WTC11 (cell line): ENCODE data around the gene MLXIP. TPM values are rescaled to one million over a fixed set of nuclear protein-coding genes. Genes with fewer than 3 reads are reported as not detected.

Experiments used
- ATAC-seq: fragments of 200-7000 bp; cut with Tn5 transposase; 2 replicates; pipeline ENCODE4 v1.10.0; 2021; ENCODE audit warnings: mild to moderate bottlenecking, moderate library complexity
- CTCF ChIA-PET: fragments of 300-600 bp; sonication (Branson Sonifier 250); formaldehyde crosslinking; loops from one replicate; lab custom pipeline; 2021; ENCODE audit warnings: antibody characterized with exemption; lab: Charles Lee
- POLR2A ChIA-PET: fragments of 350-600 bp; sonication (Branson Sonifier 250); formaldehyde crosslinking; loops from one replicate; lab custom pipeline; 2021; ENCODE audit warnings: antibody characterized with exemption; lab: Charles Lee
- DNase-seq: peaks from one replicate; pipeline ENCODE4 v3.0.0; 2021; ENCODE audit warnings: low spot score
- H3K27ac Mint-ChIP-seq: 2 replicates; pipeline ENCODE4 v1.8.0; 2021; ENCODE audit warnings: mixed read lengths
- H3K27me3 Mint-ChIP-seq: 2 replicates; pipeline ENCODE4 v1.8.0; 2021; ENCODE audit warnings: low read depth, mild to moderate bottlenecking, moderate library complexity, mixed read lengths
- H3K36me3 Mint-ChIP-seq: 2 replicates; pipeline ENCODE4 v1.8.0; 2021; ENCODE audit warnings: mixed read lengths
- H3K4me1 Mint-ChIP-seq: 2 replicates; pipeline ENCODE4 v1.8.0; 2022; ENCODE audit warnings: mixed read lengths
- H3K4me3 Mint-ChIP-seq: 2 replicates; pipeline ENCODE4 v1.8.0; 2021; ENCODE audit warnings: mild to moderate bottlenecking, moderate library complexity, mixed read lengths
- H3K9me3 Mint-ChIP-seq: 2 replicates; pipeline ENCODE4 v1.8.0; 2021; ENCODE audit warnings: mixed read lengths
- ATF1 ChIP-seq: sonication (generic); formaldehyde crosslinking; IDR thresholded peaks from 2 replicates; pipeline ENCODE4 v1.8.1; 2023; ENCODE audit warnings: mild to moderate bottlenecking, moderate library complexity, missing genetic modification reagents
- ELF4 ChIP-seq: sonication (generic); formaldehyde crosslinking; IDR thresholded peaks from 2 replicates; pipeline ENCODE4 v1.8.1; 2022; ENCODE audit warnings: low read depth, mild to moderate bottlenecking, moderate library complexity, missing genetic modification reagents
- ETV6 ChIP-seq: sonication (generic); formaldehyde crosslinking; IDR thresholded peaks from 2 replicates; pipeline ENCODE4 v1.8.1; 2022; ENCODE audit warnings: mild to moderate bottlenecking, missing genetic modification reagents
- HMGA2 ChIP-seq: fragments of 250-450 bp; sonication (Bioruptor Pico); IDR thresholded peaks from 2 replicates; pipeline ENCODE4 v1.4.0; 2021; ENCODE audit warnings: mild to moderate bottlenecking, moderate library complexity
- NFE2L1 ChIP-seq: sonication (generic); formaldehyde crosslinking; IDR thresholded peaks from 2 replicates; pipeline ENCODE4 v1.8.1; 2023; ENCODE audit warnings: missing genetic modification reagents
- OVOL2 ChIP-seq: fragments of 250-450 bp; sonication (Bioruptor Pico); IDR thresholded peaks from 2 replicates; pipeline ENCODE4 v1.9.0; 2021; ENCODE audit warnings: mild to moderate bottlenecking, borderline replicate concordance
- SP1 ChIP-seq: sonication (generic); formaldehyde crosslinking; conservative IDR thresholded peaks from 2 replicates; pipeline ENCODE4 v1.8.1; 2022; ENCODE audit warnings: missing genetic modification reagents
- ZNF671 ChIP-seq: fragments of 250-450 bp; sonication (Bioruptor Pico); IDR thresholded peaks from 2 replicates; pipeline ENCODE4 v1.8.0; 2021; ENCODE audit warnings: mild to moderate bottlenecking
- total RNA-seq: library from RNA; stranded (reverse); gene quantifications from 3 replicates; pipeline ENCODE4 v1.2.3, GENCODE V29; 2021
- TF ChIP-seq, protein P1 (sequence below): sonication (generic); formaldehyde crosslinking; conservative IDR thresholded peaks from 2 replicates; pipeline ENCODE4 v1.8.1; 2023; ENCODE audit warnings: mild to moderate bottlenecking, low read depth, missing genetic modification reagents, moderate library complexity
- TF ChIP-seq, protein P2 (sequence below): sonication (generic); formaldehyde crosslinking; IDR thresholded peaks from 2 replicates; pipeline ENCODE4 v1.8.0; 2022; ENCODE audit warnings: mild to moderate bottlenecking, missing genetic modification reagents
- TF ChIP-seq, protein P3 (sequence below): fragments of 250-450 bp; sonication (Bioruptor Pico); IDR thresholded peaks from 2 replicates; pipeline ENCODE4 v1.9.0; 2021; ENCODE audit warnings: mild to moderate bottlenecking
- TF ChIP-seq, protein P4 (sequence below): sonication (generic); formaldehyde crosslinking; IDR thresholded peaks from 2 replicates; pipeline ENCODE4 v1.8.0; 2023; ENCODE audit warnings: missing genetic modification reagents, mild to moderate bottlenecking, borderline replicate concordance

The MLXIP gene
- total RNA-seq, 1 experiment from 2014 or later: 49.4 TPM

DNA sequence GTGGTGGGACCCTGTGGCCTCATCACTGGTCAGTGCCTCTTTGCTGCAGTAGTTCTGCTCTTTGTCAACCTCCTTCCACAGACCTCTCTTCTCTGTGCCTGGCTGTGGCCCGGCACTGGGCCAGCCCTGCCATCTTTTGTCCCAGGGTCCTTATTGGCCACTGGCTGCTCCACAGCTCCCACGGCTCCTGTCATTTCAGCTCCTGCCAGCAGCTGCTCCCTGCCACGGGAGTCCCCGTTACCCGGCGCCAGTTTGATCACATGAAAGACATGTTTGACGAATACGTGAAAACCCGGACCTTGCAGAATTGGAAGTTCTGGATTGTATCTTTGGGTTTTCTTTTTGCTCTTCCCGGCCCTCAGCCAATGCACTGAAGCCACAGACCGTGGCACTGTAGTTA, 60.1 kb downstream of the MLXIP start (continued):
- TF ChIP-seq ATF1 (CRISPR knock-in tag): no peak
- TF ChIP-seq, protein P1, sequence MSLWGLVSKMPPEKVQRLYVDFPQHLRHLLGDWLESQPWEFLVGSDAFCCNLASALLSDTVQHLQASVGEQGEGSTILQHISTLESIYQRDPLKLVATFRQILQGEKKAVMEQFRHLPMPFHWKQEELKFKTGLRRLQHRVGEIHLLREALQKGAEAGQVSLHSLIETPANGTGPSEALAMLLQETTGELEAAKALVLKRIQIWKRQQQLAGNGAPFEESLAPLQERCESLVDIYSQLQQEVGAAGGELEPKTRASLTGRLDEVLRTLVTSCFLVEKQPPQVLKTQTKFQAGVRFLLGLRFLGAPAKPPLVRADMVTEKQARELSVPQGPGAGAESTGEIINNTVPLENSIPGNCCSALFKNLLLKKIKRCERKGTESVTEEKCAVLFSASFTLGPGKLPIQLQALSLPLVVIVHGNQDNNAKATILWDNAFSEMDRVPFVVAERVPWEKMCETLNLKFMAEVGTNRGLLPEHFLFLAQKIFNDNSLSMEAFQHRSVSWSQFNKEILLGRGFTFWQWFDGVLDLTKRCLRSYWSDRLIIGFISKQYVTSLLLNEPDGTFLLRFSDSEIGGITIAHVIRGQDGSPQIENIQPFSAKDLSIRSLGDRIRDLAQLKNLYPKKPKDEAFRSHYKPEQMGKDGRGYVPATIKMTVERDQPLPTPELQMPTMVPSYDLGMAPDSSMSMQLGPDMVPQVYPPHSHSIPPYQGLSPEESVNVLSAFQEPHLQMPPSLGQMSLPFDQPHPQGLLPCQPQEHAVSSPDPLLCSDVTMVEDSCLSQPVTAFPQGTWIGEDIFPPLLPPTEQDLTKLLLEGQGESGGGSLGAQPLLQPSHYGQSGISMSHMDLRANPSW (CRISPR knock-in tag): no peak
- TF ChIP-seq, protein P2, sequence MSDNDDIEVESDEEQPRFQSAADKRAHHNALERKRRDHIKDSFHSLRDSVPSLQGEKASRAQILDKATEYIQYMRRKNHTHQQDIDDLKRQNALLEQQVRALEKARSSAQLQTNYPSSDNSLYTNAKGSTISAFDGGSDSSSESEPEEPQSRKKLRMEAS (CRISPR knock-in tag): no peak

DNA sequence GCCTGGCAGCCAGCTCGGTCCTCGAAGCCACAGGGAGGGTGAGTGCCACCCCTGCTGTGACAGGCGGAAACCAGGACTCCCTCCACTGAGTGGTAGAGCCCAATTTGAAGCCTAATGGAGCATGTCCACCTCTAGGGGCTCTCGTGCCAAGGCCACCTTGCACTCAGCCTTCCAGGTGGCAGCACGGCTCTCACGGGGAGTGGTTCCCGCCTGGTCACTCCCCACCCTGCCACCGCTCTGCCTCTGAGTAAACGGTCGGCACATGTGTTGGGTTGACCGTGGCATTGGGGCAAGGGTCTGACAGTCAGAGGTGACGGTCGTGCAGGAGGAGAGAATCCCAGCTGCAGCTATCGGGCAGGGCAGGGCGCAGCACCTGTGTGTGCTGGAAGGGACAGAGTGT, 60.7 kb downstream of the MLXIP start:
- DNase-seq (no peak), ATAC-seq (no peak)
- Mint-ChIP-seq H3K9me3 (peaks cover 18% of the 10 kb centered on the region), H3K27me3 (no peaks in the 10 kb centered on the region; the same call in 1 of the 2 replicates), H3K4me1 (0 out of 2 replicates have a peak, but pooled peaks cover 6% of the 10 kb centered on the region), H3K27ac (no peak overlapping the region), H3K4me3 (no peak overlapping the region), H3K36me3 (peaks cover 50% of the 10 kb centered on the region)
- POLR2A ChIA-PET: no interaction called here
- TF ChIP-seq ZNF671 (CRISPR knock-in tag) (no peak), ELF4 (CRISPR knock-in tag) (no peak), NFE2L1 (CRISPR knock-in tag) (no peak), ETV6 (CRISPR knock-in tag) (no peak), SP1 (CRISPR knock-in tag) (no peak)
- TF ChIP-seq, protein P3, sequence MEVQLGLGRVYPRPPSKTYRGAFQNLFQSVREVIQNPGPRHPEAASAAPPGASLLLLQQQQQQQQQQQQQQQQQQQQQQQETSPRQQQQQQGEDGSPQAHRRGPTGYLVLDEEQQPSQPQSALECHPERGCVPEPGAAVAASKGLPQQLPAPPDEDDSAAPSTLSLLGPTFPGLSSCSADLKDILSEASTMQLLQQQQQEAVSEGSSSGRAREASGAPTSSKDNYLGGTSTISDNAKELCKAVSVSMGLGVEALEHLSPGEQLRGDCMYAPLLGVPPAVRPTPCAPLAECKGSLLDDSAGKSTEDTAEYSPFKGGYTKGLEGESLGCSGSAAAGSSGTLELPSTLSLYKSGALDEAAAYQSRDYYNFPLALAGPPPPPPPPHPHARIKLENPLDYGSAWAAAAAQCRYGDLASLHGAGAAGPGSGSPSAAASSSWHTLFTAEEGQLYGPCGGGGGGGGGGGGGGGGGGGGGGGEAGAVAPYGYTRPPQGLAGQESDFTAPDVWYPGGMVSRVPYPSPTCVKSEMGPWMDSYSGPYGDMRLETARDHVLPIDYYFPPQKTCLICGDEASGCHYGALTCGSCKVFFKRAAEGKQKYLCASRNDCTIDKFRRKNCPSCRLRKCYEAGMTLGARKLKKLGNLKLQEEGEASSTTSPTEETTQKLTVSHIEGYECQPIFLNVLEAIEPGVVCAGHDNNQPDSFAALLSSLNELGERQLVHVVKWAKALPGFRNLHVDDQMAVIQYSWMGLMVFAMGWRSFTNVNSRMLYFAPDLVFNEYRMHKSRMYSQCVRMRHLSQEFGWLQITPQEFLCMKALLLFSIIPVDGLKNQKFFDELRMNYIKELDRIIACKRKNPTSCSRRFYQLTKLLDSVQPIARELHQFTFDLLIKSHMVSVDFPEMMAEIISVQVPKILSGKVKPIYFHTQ (CRISPR knock-in tag): no peak
- CTCF ChIA-PET: interaction anchor here (1.0 to 1.9 kb wide), 3 partner anchors 74 to 85 kb away, joined by 3 to 15 read pairs (median 4); no protein-coding TSS in a partner anchor

DNA sequence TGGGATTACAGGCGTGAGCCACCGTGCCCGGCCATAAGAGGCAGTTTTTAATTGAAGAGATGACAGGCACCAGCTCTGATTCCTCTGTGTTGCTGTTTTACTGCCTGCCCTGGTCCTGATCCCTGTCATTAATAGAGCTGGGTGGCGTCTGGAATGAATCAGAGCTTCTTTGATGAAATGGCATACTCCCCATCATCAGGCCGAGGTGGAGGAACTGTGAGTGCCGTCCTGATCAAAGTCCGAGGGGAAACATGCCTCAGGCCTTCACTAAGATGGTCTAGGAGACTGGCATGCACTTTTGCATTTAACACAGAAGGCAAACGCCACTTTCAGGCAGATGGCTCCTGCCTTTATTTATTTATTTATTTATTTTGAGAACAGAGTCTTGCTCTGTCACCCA, 61.4 kb downstream of the MLXIP start:
- Mint-ChIP-seq H3K4me1 (0 out of 2 replicates have a peak, but pooled peaks cover 6% of the 10 kb centered on the region), H3K9me3 (peaks cover 18% of the 10 kb centered on the region), H3K27ac (no peak overlapping the region), H3K4me3 (no peak overlapping the region), H3K36me3 (peaks cover 51% of the 10 kb centered on the region), H3K27me3 (no peaks in the 10 kb centered on the region; the same call in 1 of the 2 replicates)
- no peak for TF ChIP-seq ATF1 (CRISPR knock-in tag)
- ChIA-PET POLR2A (no interaction called here), CTCF (interaction anchor here (1.0 kb wide), 1 partner anchor 86 kb away, joined by 3 read pairs; no protein-coding TSS in a partner anchor)
- DNase-seq: no peak
- ATAC-seq: no peak

DNA sequence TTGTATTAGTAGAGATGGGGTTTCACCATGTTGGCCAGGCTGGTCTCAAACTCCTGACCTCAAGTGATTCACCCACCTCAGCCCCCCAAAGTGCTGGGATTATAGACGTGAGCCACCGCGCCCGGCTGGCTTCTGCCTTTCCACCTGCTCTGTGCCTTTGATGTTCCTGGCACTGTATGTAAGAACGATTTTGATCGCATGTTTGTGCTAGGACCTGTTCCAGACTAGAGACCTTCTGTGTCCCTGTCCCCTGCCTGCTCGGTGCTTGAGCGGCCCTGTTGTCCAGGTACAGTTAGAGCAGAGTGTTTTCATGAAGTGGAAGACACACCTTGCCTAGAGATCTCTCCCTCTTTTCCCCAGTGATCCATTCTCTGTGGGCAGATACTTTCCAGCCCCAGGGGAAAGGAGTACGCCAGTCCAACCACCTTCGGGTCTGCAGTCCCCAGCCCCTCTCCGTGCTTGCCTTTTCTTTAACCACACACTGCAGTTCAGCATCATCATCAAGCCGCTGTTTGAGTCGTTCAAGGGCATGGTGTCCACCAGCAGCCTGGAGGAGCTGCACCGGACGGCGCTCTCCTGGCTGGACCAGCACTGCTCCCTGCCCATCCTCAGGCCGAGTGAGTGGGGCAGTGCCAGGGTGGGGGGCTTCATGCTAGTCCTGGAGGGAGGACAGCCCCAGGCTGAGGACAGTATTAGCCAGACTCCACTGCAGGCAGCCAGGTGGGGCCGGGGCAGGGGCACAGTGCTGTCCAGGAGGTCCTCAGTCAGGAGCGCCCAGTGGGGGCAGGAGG, 62.1 kb downstream of the MLXIP start:
- CTCF ChIA-PET: interaction anchor here (1.0 kb wide), 1 partner anchor 86 kb away, joined by 3 read pairs; no protein-coding TSS in a partner anchor
- Mint-ChIP-seq H3K9me3 (peaks cover 18% of the 10 kb centered on the region), H3K4me3 (no peak overlapping the region), H3K4me1 (0 out of 2 replicates have a peak, but pooled peaks cover 6% of the 10 kb centered on the region)
- POLR2A ChIA-PET: no interaction called here
- TF ChIP-seq OVOL2 (no peak), HMGA2 (CRISPR knock-in tag) (no peak)
- TF ChIP-seq, protein P4, sequence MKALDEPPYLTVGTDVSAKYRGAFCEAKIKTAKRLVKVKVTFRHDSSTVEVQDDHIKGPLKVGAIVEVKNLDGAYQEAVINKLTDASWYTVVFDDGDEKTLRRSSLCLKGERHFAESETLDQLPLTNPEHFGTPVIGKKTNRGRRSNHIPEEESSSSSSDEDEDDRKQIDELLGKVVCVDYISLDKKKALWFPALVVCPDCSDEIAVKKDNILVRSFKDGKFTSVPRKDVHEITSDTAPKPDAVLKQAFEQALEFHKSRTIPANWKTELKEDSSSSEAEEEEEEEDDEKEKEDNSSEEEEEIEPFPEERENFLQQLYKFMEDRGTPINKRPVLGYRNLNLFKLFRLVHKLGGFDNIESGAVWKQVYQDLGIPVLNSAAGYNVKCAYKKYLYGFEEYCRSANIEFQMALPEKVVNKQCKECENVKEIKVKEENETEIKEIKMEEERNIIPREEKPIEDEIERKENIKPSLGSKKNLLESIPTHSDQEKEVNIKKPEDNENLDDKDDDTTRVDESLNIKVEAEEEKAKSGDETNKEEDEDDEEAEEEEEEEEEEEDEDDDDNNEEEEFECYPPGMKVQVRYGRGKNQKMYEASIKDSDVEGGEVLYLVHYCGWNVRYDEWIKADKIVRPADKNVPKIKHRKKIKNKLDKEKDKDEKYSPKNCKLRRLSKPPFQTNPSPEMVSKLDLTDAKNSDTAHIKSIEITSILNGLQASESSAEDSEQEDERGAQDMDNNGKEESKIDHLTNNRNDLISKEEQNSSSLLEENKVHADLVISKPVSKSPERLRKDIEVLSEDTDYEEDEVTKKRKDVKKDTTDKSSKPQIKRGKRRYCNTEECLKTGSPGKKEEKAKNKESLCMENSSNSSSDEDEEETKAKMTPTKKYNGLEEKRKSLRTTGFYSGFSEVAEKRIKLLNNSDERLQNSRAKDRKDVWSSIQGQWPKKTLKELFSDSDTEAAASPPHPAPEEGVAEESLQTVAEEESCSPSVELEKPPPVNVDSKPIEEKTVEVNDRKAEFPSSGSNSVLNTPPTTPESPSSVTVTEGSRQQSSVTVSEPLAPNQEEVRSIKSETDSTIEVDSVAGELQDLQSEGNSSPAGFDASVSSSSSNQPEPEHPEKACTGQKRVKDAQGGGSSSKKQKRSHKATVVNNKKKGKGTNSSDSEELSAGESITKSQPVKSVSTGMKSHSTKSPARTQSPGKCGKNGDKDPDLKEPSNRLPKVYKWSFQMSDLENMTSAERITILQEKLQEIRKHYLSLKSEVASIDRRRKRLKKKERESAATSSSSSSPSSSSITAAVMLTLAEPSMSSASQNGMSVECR (CRISPR knock-in tag): no peak
- TF ChIP-seq, all 79 proteins: peak for 0
- no peak overlapping the region for H3K27ac Mint-ChIP-seq
- ATAC-seq: no peak
- H3K27me3 Mint-ChIP-seq: no peaks in the 10 kb centered on the region; the same call in 1 of the 2 replicates
- no peak for DNase-seq
- peaks cover 48% of the 10 kb centered on the region for H3K36me3 Mint-ChIP-seq
